ENCODE results near the gene ARHGAP18. TPM values are rescaled to one million over a fixed set of nuclear protein-coding genes. Genes with fewer than 3 reads are reported as not detected.

ARHGAP18 gene
- total RNA-seq, 5 donors from 2014 or later (not counting 1 experiment from before 2014, with no cell fraction given), result 3.6 to 4.3 (median 4.0) TPM

DNA sequence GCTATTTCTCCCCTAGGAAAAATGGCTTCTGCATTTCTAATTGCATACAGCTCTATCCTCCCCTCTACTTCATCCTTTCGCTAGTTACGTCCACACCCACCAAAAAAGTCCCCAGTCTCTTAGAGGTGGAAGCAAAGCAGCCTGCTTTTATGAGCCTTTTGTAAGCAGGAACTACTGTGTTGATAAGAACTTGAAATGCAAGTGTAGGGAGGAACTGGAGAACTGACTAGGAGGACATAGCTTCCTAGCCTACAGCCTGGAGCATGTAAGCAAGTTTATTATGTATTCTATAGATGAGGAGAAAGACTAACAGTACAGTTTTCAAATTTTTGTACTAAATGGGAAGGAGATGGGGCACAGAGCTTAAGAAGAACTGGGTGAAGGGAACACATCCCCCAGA lies 10.3 kb downstream of the ARHGAP18 start:
- ChIA-PET CTCF (interaction anchor here (0.5 to 1.6 kb wide), 9 partner anchors 14 to 136 kb away, joined by 3 to 5 read pairs (median 4); no protein-coding TSS in a partner anchor), POLR2A (interaction anchor here in 1 of 2 donors (0.7 kb wide), 1 partner anchor 12 kb away, joined by 4 read pairs; no protein-coding TSS in a partner anchor)
- no peaks in the 10 kb centered on the region for H3K27me3 ChIP-seq (replicated peaks in 1 of 2; ENCODE audit: control insufficient read depth in 2 of 2, extremely low read depth in 1 of 2, insufficient read depth in 2 of 2, low read length in 1 of 2)
- no peaks in the 10 kb centered on the region for H3K9me3 Mint-ChIP-seq
- no CpG with 5 or more reads among the region's 2 CpGs for WGBS (ENCODE audit: insufficient coverage)
- H3K27me3 Mint-ChIP-seq, result no peaks in the 10 kb centered on the region
- H3K36me3 ChIP-seq (ENCODE audit: control insufficient read depth in 2 of 2, extremely low read depth in 1 of 2, insufficient read depth in 1 of 2, low read length in 1 of 2), result no peaks in the 10 kb centered on the region
- DNase-seq (no peak), ATAC-seq (replicated peaks in 1 of 4) (no peak)
- no peaks in the 10 kb centered on the region for H3K9me3 ChIP-seq
- no peak overlapping the region for H3K4me3 ChIP-seq (ENCODE audit: control insufficient read depth in 1 of 2, extremely low read depth in 1 of 2, low read length in 1 of 2)
- H3K27ac ChIP-seq (ENCODE audit: low read length), result no peak overlapping the region
- H3K27ac Mint-ChIP-seq, result no peak overlapping the region
- peaks cover 19 to 33% (median 23%) of the 10 kb centered on the region in 3 donors for H3K4me1 Mint-ChIP-seq
- no peak overlapping the region for H3K4me3 Mint-ChIP-seq
- H3K4me1 ChIP-seq (ENCODE audit: control insufficient read depth in 1 of 2, extremely low read depth in 1 of 2, insufficient read depth in 2 of 2, low read length in 2 of 2), result peaks cover 2 to 8% of the 10 kb centered on the region in 2 experiments
- peaks cover 6% of the 10 kb centered on the region for H3K36me3 Mint-ChIP-seq

DNA sequence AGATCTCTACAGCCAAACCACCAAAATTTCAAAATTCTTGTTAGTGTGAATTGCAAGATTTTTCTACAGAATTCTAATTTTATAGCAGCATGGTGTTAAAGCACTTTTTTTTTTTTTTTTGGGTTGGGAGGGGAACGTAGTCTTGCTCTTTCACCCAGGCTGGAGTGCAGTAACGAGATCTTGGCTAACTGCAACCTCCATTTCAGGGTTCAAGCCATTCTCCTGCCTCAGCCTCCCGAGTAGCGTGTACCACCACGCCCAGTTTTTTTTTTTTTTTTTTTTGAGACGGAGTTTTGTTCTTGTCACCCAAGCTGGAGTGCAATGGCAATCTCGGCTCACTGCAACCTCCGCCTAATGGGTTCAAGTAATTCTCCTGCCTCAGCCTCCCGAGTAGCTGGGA lies 11.5 kb downstream of the ARHGAP18 start:
- no peaks in the 10 kb centered on the region for H3K27me3 ChIP-seq (replicated peaks in 1 of 2; ENCODE audit: control insufficient read depth in 2 of 2, extremely low read depth in 1 of 2, insufficient read depth in 2 of 2, low read length in 1 of 2)
- Mint-ChIP-seq H3K27ac (no peak overlapping the region), H3K9me3 (no peaks in the 10 kb centered on the region), H3K4me3 (no peak overlapping the region), H3K27me3 (no peaks in the 10 kb centered on the region), H3K36me3 (peaks cover 6% of the 10 kb centered on the region), H3K4me1 (peaks cover 19 to 31% (median 26%) of the 10 kb centered on the region in 3 donors)
- DNase-seq (no peak), ATAC-seq (replicated peaks in 1 of 4) (no peak)
- H3K4me3 ChIP-seq (ENCODE audit: control insufficient read depth in 1 of 2, extremely low read depth in 1 of 2, low read length in 1 of 2), result no peak overlapping the region
- POLR2A ChIA-PET, result no interaction called here
- no peaks in the 10 kb centered on the region for H3K9me3 ChIP-seq
- WGBS (ENCODE audit: insufficient coverage), result 95% methylated on average over 4 of the region's 9 CpGs
- H3K36me3 ChIP-seq (ENCODE audit: control insufficient read depth in 2 of 2, extremely low read depth in 1 of 2, insufficient read depth in 1 of 2, low read length in 1 of 2), result no peaks in the 10 kb centered on the region
- H3K4me1 ChIP-seq (ENCODE audit: control insufficient read depth in 1 of 2, extremely low read depth in 1 of 2, insufficient read depth in 2 of 2, low read length in 2 of 2), result peaks cover 2 to 8% of the 10 kb centered on the region in 2 experiments
- no peak overlapping the region for H3K27ac ChIP-seq (ENCODE audit: low read length)
- CTCF ChIA-PET, result interaction anchor here in 1 of 2 donors (1.1 kb wide), 1 partner anchor 25 kb away, joined by 4 read pairs; no protein-coding TSS in a partner anchor

DNA sequence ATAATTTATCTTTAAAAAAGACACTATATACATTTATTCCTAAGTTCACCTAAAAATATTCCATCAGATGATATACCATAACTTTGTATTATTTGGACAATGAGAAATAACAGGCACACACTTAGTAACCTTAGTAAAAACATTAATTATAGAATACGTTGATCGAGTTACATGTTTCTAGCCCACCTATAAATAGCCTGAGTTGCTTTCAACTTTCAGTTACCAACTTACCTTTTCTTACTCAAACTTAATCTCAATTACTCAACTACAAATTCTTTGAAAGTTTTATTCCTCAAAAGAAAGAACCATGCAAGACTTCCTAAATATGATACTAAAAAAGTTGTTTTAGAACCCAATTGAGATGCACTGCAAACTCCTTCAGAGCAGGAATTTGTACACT lies 12.2 kb downstream of the ARHGAP18 start:
- POLR2A ChIA-PET, result no interaction called here
- Mint-ChIP-seq H3K27ac (no peak overlapping the region), H3K9me3 (no peaks in the 10 kb centered on the region), H3K27me3 (no peaks in the 10 kb centered on the region), H3K36me3 (peaks cover 6% of the 10 kb centered on the region), H3K4me1 (peaks cover 19 to 33% (median 27%) of the 10 kb centered on the region in 3 donors), H3K4me3 (no peak overlapping the region)
- Histone ChIP-seq H3K27me3 (replicated peaks in 1 of 2; ENCODE audit: control insufficient read depth in 2 of 2, extremely low read depth in 1 of 2, insufficient read depth in 2 of 2, low read length in 1 of 2) (no peaks in the 10 kb centered on the region), H3K9me3 (no peaks in the 10 kb centered on the region), H3K4me1 (ENCODE audit: control insufficient read depth in 1 of 2, extremely low read depth in 1 of 2, insufficient read depth in 2 of 2, low read length in 2 of 2) (peaks cover 2 to 8% of the 10 kb centered on the region in 2 experiments), H3K4me3 (ENCODE audit: control insufficient read depth in 1 of 2, extremely low read depth in 1 of 2, low read length in 1 of 2) (no peak overlapping the region), H3K27ac (ENCODE audit: low read length) (no peak overlapping the region), H3K36me3 (ENCODE audit: control insufficient read depth in 2 of 2, extremely low read depth in 1 of 2, insufficient read depth in 1 of 2, low read length in 1 of 2) (no peaks in the 10 kb centered on the region)
- no peak for DNase-seq
- CTCF ChIA-PET, result no interaction called here
- no CpG with 5 or more reads among the region's 2 CpGs for WGBS (ENCODE audit: insufficient coverage)
- ATAC-seq (replicated peaks in 1 of 4), result no peak

- POLR2A ChIA-PET, result no interaction called here
- H3K36me3 Mint-ChIP-seq, result no peaks in the 10 kb centered on the region
Observed at GRCh38 chr6:129696843-129697242, 13.1 kb downstream of the ARHGAP18 start.

DNA sequence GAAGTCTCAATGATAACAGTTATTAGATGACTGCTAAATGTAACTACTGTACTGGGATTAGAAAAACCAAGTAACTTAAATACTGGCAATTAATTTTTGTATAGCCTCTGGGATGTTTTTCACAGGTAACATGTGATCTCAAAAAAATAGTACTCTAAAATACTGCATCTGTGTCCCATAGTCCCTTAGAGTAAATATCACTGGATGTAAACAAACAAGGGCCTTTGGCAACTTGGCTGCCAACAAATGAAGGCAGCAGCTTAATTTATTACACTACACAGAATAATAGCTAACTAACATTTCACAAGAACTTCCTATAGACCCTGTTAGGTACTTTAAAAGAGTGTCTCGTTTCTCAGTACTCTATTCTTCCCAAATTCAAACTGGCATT lies 14.0 kb downstream of the ARHGAP18 start:
- Histone ChIP-seq H3K27ac (ENCODE audit: low read length) (no peak overlapping the region), H3K4me3 (ENCODE audit: control insufficient read depth in 1 of 2, extremely low read depth in 1 of 2, low read length in 1 of 2) (no peak overlapping the region), H3K9me3 (no peaks in the 10 kb centered on the region), H3K27me3 (replicated peaks in 1 of 2; ENCODE audit: control insufficient read depth in 2 of 2, extremely low read depth in 1 of 2, insufficient read depth in 2 of 2, low read length in 1 of 2) (no peaks in the 10 kb centered on the region), H3K36me3 (ENCODE audit: control insufficient read depth in 2 of 2, extremely low read depth in 1 of 2, insufficient read depth in 1 of 2, low read length in 1 of 2) (no peaks in the 10 kb centered on the region), H3K4me1 (ENCODE audit: control insufficient read depth in 1 of 2, extremely low read depth in 1 of 2, insufficient read depth in 2 of 2, low read length in 2 of 2) (peaks cover 2 to 8% of the 10 kb centered on the region in 2 experiments)
- H3K36me3 Mint-ChIP-seq, result no peaks in the 10 kb centered on the region
- H3K9me3 Mint-ChIP-seq, result no peaks in the 10 kb centered on the region
- ChIA-PET CTCF (interaction anchor here (0.6 to 2.0 kb wide), 4 partner anchors 17 to 1664 kb away, joined by 3 to 6 read pairs (median 4); no protein-coding TSS in a partner anchor), POLR2A (no interaction called here)
- ATAC-seq (replicated peaks in 1 of 4) (no peak), DNase-seq (no peak)
- no peak overlapping the region for H3K4me3 Mint-ChIP-seq
- peaks cover 19 to 36% (median 20%) of the 10 kb centered on the region in 3 donors for H3K4me1 Mint-ChIP-seq
- H3K27me3 Mint-ChIP-seq, result no peaks in the 10 kb centered on the region
- no CpG with 5 or more reads among the region's 1 CpG for WGBS (ENCODE audit: insufficient coverage)
- H3K27ac Mint-ChIP-seq, result peak overlapping the region; percentile 54 to 79

More at GRCh38 chr6:129696843-129697242, 13.1 kb downstream of the ARHGAP18 start:
- no peaks in the 10 kb centered on the region for H3K9me3 ChIP-seq
- Mint-ChIP-seq H3K4me1 (peaks cover 19 to 33% (median 20%) of the 10 kb centered on the region in 3 donors), H3K27me3 (no peaks in the 10 kb centered on the region), H3K9me3 (no peaks in the 10 kb centered on the region), H3K4me3 (no peak overlapping the region), H3K27ac (no peak overlapping the region)
- no peaks in the 10 kb centered on the region for H3K27me3 ChIP-seq (replicated peaks in 1 of 2; ENCODE audit: control insufficient read depth in 2 of 2, extremely low read depth in 1 of 2, insufficient read depth in 2 of 2, low read length in 1 of 2)
- DNase-seq, result no peak
- CTCF ChIA-PET, result no interaction called here
- 80% methylated on average over 1 of the region's 3 CpGs for WGBS (ENCODE audit: insufficient coverage)
- H3K36me3 ChIP-seq (ENCODE audit: control insufficient read depth in 2 of 2, extremely low read depth in 1 of 2, insufficient read depth in 1 of 2, low read length in 1 of 2), result no peaks in the 10 kb centered on the region
- no peak overlapping the region for H3K27ac ChIP-seq (ENCODE audit: low read length)
- no peak overlapping the region for H3K4me3 ChIP-seq (ENCODE audit: control insufficient read depth in 1 of 2, extremely low read depth in 1 of 2, low read length in 1 of 2)
- ATAC-seq (replicated peaks in 1 of 4), result no peak
- H3K4me1 ChIP-seq (ENCODE audit: control insufficient read depth in 1 of 2, extremely low read depth in 1 of 2, insufficient read depth in 2 of 2, low read length in 2 of 2), result peaks cover 2 to 8% of the 10 kb centered on the region in 2 experiments

DNA sequence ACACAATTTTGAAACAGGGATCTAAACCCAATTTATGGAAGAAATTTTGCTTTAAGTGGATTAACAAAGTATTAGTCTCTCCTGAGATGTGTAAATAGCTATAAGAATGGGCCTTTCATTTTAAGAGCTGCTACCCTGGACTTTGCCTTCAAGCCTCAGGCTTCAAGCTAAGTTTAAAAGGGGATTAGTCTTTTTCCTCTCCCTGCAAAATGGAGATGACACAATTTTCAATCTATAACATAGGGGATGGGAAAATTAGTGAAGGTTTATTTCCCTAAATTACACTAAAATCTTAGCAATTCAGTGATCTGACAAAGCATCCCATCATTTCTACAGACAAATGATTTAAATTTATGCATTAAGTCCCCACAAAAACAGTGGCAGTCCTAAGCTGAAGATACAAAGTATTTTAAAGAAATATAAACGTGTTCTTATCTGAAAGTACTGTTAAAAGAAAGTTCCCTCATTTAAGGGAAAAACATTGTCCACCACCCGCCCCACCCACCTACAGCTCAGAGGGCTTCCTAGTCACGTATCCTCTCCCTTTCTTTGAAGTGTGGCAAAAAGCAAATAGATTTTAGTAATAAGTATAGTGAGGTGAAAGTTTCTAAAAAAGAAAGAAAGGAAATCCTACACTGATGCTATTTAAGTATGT lies 14.5 kb downstream of the ARHGAP18 start:
- no peaks in the 10 kb centered on the region for H3K36me3 Mint-ChIP-seq
- H3K27me3 ChIP-seq (replicated peaks in 1 of 2; ENCODE audit: control insufficient read depth in 2 of 2, extremely low read depth in 1 of 2, insufficient read depth in 2 of 2, low read length in 1 of 2), result no peaks in the 10 kb centered on the region
- H3K27ac Mint-ChIP-seq, result peak overlapping the region; percentile 54 to 79
- H3K4me3 Mint-ChIP-seq, result no peak overlapping the region
- H3K27me3 Mint-ChIP-seq, result no peaks in the 10 kb centered on the region
- DNase-seq (no peak), ATAC-seq (replicated peaks in 1 of 4) (peak; percentile 52 to 70 (median 62))
- H3K9me3 Mint-ChIP-seq, result no peaks in the 10 kb centered on the region
- CTCF ChIA-PET, result interaction anchor here (0.6 to 2.0 kb wide), 6 partner anchors 18 to 1664 kb away, joined by 3 to 6 read pairs (median 4); no protein-coding TSS in a partner anchor
- WGBS (ENCODE audit: insufficient coverage), result no CpG with 5 or more reads among the region's 3 CpGs
- no peak overlapping the region for H3K4me3 ChIP-seq (ENCODE audit: control insufficient read depth in 1 of 2, extremely low read depth in 1 of 2, low read length in 1 of 2)
- H3K9me3 ChIP-seq, result no peaks in the 10 kb centered on the region
- H3K4me1 Mint-ChIP-seq, result peaks cover 18 to 34% (median 20%) of the 10 kb centered on the region in 3 donors
- H3K36me3 ChIP-seq (ENCODE audit: control insufficient read depth in 2 of 2, extremely low read depth in 1 of 2, insufficient read depth in 1 of 2, low read length in 1 of 2), result no peaks in the 10 kb centered on the region
- peaks cover 2 to 8% of the 10 kb centered on the region in 2 experiments for H3K4me1 ChIP-seq (ENCODE audit: control insufficient read depth in 1 of 2, extremely low read depth in 1 of 2, insufficient read depth in 2 of 2, low read length in 2 of 2)
- POLR2A ChIA-PET, result no interaction called here
- no peak overlapping the region for H3K27ac ChIP-seq (ENCODE audit: low read length)
